Endothelial cell (in vitro differentiated cells): ENCODE measurements around the gene DZANK1. TPM values are rescaled to one million over a fixed set of nuclear protein-coding genes. Genes with fewer than 3 reads are reported as not detected.
"Not testable (repeated sequence)": the region's sequence is repeated elsewhere in the genome, so short reads cannot be mapped to it uniquely, and the experiment has no call there.

ENCODE experiments used
- DNase-seq: peaks from one replicate; pipeline ENCODE4 v3.0.0; 2021; ENCODE audit warnings: low spot score
- H3K27ac Mint-ChIP-seq: one replicate; pipeline ENCODE4 v1.8.0; 2021; ENCODE audit warnings: mixed read lengths, inconsistent platforms; ENCODE audit not compliant: unreplicated experiment
- H3K27me3 Mint-ChIP-seq: one replicate; pipeline ENCODE4 v1.8.0; 2021; ENCODE audit warnings: mild to moderate bottlenecking, moderate library complexity, mixed read lengths, inconsistent platforms; ENCODE audit not compliant: unreplicated experiment
- H3K36me3 Mint-ChIP-seq: one replicate; pipeline ENCODE4 v1.8.0; 2021; ENCODE audit warnings: mild to moderate bottlenecking, low read depth, mixed read lengths, inconsistent platforms; ENCODE audit not compliant: unreplicated experiment
- H3K4me1 Mint-ChIP-seq: one replicate; pipeline ENCODE4 v1.8.0; 2021; ENCODE audit warnings: mild to moderate bottlenecking, mixed read lengths, inconsistent platforms; ENCODE audit not compliant: unreplicated experiment
- H3K4me3 Mint-ChIP-seq: one replicate; pipeline ENCODE4 v1.8.0; 2021; ENCODE audit warnings: mild to moderate bottlenecking, mixed read lengths, inconsistent platforms; ENCODE audit not compliant: unreplicated experiment
- H3K9me3 Mint-ChIP-seq: one replicate; pipeline ENCODE4 v1.8.0; 2021; ENCODE audit warnings: mixed read lengths, inconsistent platforms; ENCODE audit not compliant: unreplicated experiment
- total RNA-seq: library from RNA; stranded (reverse); fragmentation: NEBNext Ultra II Directional; extraction: Animal tissue kit (Norgen Biotek cat#: 25700); gene quantifications from one replicate; pipeline ENCODE4 v1.2.1, GENCODE V29; 2021; ENCODE audit not compliant: unreplicated experiment
- TF ChIP-seq, protein P1 (sequence below): fragments of 200-600 bp; sonication (generic); IDR thresholded peaks from one replicate; pipeline ENCODE4 v1.5.0; 2021; ENCODE audit warnings: antibody characterized with exemption; ENCODE audit not compliant: unreplicated experiment

Gene DZANK1
- total RNA-seq, 1 donor from 2014 or later, result 4.2 TPM

DNA sequence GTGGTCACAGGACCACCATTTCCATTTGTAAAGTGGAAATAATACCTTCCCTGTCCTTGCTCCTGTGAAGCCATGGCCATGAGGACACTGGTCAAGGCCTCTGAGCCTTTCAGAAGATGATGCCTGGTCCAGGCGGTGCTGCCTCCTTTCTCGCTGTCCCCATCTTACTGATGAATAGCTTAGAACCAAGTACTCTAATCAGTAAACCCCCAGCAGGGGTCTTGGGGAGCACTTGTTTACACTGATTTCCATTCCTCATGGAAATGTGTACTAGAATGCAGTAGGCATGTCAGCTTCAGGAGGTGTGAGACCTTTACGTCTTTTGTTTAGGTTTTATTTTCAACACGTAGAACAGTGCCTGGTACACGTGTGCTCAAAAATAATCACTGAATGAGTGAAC, 75.1 kb downstream of the DZANK1 start:
- Mint-ChIP-seq H3K36me3 (no peaks in the 10 kb centered on the region), H3K27me3 (peaks cover 1% of the 10 kb centered on the region), H3K4me1 (peaks cover 17% of the 10 kb centered on the region), H3K9me3 (no peaks in the 10 kb centered on the region), H3K4me3 (no peak overlapping the region), H3K27ac (no peak overlapping the region)
- DNase-seq, result no peak
- TF ChIP-seq, protein P1, sequence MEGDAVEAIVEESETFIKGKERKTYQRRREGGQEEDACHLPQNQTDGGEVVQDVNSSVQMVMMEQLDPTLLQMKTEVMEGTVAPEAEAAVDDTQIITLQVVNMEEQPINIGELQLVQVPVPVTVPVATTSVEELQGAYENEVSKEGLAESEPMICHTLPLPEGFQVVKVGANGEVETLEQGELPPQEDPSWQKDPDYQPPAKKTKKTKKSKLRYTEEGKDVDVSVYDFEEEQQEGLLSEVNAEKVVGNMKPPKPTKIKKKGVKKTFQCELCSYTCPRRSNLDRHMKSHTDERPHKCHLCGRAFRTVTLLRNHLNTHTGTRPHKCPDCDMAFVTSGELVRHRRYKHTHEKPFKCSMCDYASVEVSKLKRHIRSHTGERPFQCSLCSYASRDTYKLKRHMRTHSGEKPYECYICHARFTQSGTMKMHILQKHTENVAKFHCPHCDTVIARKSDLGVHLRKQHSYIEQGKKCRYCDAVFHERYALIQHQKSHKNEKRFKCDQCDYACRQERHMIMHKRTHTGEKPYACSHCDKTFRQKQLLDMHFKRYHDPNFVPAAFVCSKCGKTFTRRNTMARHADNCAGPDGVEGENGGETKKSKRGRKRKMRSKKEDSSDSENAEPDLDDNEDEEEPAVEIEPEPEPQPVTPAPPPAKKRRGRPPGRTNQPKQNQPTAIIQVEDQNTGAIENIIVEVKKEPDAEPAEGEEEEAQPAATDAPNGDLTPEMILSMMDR, result no peak

DNA sequence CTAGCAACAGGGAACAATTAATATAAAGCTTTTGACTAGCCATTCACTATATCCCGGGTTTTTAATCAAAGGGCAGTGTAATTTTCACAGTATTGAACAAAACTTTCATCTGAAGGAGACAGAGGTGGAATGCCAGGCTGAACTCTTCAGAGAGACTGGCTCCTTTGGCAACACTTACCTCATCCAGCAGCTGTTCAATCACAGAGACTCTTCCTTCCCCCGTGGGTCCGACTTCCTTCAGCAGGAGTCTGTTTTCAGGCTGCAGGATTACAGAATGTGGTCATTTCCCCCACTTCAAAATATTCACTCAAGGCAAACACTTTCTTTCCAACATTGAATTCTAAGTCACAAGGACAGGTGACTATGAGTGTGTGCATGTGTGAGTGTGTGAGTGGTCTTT, 76.6 kb downstream of the DZANK1 start:
- Mint-ChIP-seq H3K4me3 (no peak overlapping the region), H3K27ac (peak overlapping the region; percentile 19), H3K36me3 (no peaks in the 10 kb centered on the region), H3K4me1 (peaks cover 10% of the 10 kb centered on the region), H3K27me3 (no peaks in the 10 kb centered on the region), H3K9me3 (no peaks in the 10 kb centered on the region)
- TF ChIP-seq, protein P1, result no peak
- no peak for DNase-seq

DNA sequence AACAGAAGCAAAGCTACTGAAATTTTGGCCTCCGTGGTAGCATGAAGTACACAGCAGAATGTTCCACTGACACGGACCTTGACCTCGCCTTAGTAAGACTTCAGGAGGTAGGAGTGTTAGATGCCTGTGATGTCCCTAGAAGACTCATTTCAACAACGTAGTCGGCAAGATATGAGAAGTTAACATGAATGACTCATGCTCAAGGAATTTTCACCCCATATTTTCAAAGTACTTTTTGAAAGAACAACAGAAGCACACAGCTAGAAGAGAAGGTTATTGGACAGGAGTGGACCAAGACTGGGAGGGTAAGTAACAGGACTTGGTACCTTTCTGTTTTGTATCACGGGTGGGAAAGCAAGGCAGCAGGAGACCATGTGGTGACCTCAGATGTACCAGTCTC, 78.0 kb downstream of the DZANK1 start:
- Mint-ChIP-seq H3K4me3 (no peak overlapping the region), H3K27ac (no peak overlapping the region), H3K9me3 (no peaks in the 10 kb centered on the region), H3K4me1 (peaks cover 10% of the 10 kb centered on the region), H3K27me3 (no peaks in the 10 kb centered on the region), H3K36me3 (no peaks in the 10 kb centered on the region)
- TF ChIP-seq, protein P1, result no peak
- no peak for DNase-seq

DNA sequence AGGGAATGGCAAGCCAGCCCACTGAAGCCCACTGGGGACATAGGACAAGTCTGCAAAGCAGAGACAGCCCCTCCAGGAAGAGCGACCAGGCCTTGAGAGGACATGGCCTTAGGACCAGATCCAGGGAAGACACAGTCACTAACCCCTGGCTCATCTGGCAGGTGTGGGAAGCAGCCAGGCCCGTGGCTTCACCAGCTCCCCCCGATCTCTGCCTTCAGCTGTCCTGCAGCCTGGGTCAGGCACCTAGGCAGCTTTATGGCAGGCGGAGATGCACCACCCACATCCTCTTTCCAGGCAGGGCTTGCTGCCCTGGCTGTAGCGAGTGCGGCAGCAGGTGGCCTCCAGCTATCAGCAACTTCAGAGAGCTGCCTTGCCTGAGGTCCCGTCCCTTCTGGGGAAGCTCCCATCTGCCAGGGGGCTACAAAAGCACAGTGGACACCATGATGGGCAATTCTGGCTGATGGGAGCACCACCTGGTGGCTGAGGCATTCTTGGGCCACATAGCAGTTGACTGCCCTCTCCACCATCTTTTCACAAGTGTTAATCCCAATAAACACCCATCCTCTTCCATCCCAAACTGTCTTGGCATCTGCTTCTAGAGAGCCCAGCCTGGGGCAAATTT, 85.8 kb downstream of the DZANK1 start:
- Mint-ChIP-seq H3K27ac (no peak overlapping the region), H3K4me1 (no peaks in the 10 kb centered on the region), H3K36me3 (no peaks in the 10 kb centered on the region), H3K27me3 (no peaks in the 10 kb centered on the region), H3K9me3 (no peaks in the 10 kb centered on the region), H3K4me3 (no peak overlapping the region)
- no peak for DNase-seq
- TF ChIP-seq, protein P1, result no peak

DNA sequence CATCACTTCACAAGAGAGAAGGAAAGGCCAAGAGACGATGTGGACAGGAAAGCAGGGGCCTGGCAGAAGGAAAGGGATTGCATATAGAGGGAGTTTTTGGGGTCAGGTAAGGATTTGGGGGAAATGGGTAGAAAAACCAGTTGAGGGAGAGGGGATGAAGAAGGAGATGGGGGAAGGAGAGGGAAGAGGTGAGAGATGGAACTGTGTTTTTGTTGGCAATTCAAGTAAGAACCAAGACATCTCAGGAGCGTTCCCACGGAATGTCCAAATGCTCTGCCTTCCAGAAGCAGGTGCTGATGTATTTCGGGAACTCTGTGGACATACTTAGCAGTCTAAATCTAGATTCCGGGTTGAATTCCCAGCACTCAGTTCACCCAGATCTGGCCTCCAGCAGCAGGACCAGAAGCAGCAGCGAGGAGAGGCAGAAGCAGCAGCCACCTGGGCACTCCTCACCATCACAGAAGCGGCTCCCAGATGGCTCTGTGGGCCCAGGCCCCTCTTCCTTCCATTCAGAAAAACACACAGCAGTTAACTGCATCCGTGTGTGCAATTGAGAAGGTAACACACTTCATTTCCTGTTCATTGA, 88.8 kb downstream of the DZANK1 start:
- Mint-ChIP-seq H3K36me3 (no peaks in the 10 kb centered on the region), H3K4me1 (no peaks in the 10 kb centered on the region), H3K4me3 (no peak overlapping the region), H3K27ac (no peak overlapping the region), H3K9me3 (no peaks in the 10 kb centered on the region), H3K27me3 (no peaks in the 10 kb centered on the region)
- TF ChIP-seq, protein P1, result no peak
- DNase-seq, result no peak

DNA sequence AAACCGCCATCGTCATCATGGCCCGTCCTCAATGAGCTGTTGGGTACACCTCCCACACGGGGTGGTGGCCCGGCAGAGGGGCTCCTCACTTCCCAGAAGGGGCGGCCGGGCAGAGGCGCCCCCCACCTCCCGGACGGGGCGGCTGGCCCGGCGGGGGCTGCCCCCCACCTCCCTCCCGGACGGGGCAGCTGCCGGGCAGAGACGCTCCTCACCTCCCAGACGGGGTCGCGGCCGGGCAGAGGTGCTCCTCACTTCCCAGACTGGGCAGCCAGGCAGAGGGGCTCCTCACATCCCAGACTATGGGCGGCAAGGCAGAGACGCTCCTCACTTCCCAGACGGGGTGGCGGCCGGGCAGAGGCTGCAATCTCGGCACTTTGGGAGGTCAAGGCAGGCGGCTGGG, 91.3 kb downstream of the DZANK1 start:
- H3K27me3 Mint-ChIP-seq, H3K27ac Mint-ChIP-seq, H3K9me3 Mint-ChIP-seq, H3K4me1 Mint-ChIP-seq, DNase-seq, H3K4me3 Mint-ChIP-seq, H3K36me3 Mint-ChIP-seq: not testable (repeated sequence)
